Activated CD8-positive, alpha-beta memory T cell treated with anti-CD3 and anti-CD28 coated beads for 48 hours (primary cell): ENCODE measurements around the gene ZFP36L1.
"Not testable (repeated sequence)": the region's sequence is repeated elsewhere in the genome, so short reads cannot be mapped to it uniquely, and the experiment has no call there.

ENCODE experiments used
- DNase-seq, 3 experiments: peaks; one replicate each; pipeline ENCODE4 v3.0.0-alpha.2; 2020; ENCODE audit warnings: low read depth in 2 of 3, low spot score in 2 of 3

The ZFP36L1 gene

DNA sequence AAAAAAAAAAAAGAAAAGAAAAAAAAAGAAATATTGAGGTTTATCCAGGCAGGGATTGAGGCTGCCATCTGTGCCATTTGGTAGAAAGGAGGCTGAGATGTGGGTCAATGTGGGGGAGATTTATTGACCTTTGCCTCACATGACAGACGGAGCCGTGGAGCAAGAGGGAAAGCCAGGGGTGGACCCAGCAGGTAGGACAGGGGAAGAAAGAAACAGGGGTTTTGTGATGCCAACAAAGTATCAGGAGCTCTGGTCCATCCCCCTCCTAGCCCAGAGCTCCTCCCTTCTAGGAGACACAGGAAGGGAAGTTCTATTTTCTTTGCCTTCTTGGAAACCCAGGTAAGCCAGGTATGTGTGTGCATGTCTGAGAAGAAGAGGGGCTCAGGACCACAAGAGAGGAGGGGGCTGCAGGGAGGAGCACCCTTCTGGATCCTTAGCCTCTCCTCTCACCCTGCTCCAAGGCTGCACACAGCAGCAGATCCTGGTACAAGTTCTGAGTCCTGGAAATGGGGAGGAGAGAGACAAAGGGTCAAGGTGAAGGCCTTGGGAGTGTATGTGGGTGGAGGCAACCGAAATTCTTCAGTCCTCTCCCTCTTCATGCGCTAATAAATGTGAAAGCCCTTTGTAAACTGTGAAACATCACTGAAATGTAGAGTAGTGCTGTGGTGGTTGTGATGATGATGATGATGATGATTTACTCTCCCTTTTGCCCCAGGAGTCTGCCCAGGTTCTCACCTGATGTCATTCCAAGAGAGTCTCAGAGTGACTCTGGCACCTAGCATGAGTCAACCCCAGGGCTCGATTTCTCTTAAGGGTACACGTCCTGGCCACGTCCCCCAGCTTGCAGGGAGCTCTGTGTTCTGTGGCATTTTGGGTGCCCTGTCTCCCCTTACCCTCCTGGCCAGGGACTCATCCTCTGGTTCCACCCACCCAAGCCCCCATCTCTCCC is 26.3 kb downstream of the ZFP36L1 start:
- DNase-seq = no peak

DNA sequence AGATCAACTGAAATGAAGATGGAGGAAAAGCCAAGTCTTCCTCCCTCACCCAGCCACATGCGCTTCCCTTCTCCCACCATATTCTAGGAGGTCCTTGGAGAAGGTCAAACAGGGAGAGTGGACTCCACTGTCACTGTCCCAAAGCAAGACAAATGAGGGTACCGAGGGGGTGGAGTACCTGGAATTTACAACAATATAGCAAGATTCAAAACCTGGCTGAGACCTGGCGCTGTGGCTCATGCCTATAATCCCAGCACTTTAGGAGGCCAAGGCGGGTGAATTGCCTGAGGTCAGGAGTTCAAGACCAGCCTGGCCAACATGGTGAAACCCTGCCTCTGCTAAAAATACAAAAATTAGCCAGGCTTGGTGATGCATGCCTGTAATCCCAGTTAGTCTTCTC is 29.0 kb downstream of the ZFP36L1 start:
- not testable (repeated sequence) for DNase-seq

GRCh38 chr14:68762953-68763764 is 29.7 kb downstream of the ZFP36L1 start:
- DNase-seq = no peak

DNA sequence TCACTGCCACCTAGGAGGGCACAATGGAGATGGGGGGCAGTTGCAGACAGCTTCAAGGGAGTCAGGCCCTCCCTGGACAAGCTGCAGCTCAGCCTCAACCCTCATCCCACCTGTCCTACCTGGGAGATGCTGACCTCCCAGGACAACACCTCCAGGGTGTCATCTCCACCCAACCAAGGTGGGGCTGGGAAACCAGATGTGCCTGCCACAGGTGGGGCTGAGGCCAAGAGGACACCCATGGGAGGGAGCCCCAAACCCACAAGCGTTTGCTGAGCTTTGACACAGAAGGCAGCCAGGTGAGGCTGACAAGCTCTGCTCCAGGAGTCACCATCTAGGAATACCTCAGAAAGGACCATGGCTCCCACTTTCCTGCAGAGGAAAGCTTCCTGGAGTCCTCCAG is 31.5 kb downstream of the ZFP36L1 start:
- no peak for DNase-seq

DNA sequence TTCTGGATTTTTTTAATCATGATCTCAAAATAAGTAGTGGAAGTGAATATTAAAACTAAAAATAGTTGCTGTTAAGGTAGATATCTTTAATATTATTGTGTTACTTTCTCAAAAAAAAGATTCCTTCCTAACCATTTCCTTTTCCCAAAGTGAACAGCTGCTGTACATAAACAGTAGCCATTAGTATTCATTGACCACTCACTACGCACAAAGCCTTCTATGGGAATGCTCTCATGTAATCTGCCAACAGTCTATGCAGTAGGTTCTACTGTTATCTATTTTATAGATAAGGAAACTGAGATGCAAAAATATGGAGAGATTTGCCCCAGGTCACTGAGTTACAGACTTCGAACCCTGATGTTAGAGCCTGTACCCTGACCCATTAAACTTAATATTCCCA is 32.1 kb downstream of the ZFP36L1 start:
- DNase-seq = no peak

GRCh38 chr14:68759937-68760336 is 32.9 kb downstream of the ZFP36L1 start:
- DNase-seq = no peak

DNA sequence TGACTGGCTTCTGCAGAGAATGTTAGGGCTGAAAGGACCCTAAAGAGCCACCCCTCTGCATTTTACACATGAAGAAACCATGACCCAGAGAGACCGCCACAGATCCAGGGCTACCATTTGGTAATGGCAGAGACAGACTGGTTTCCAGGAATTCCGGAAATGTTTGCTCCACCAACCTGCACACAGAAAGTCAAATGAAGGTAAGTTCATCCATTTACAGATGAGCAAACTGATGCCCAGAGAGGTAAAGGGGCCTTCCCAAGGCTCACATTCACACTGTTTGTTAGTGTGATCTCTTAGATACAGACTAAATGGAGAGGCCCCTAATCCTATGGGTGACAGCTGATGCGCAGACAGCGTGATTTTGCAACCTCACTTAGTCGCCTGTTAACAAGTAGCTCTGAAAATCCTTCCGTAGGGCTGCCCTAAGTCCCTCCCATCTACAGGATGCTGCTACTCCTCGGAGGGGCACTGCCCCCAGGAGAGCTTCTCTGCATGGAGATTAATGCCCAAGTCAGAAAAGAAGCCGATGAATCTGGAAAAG is 33.8 kb downstream of the ZFP36L1 start:
- no peak for DNase-seq

DNA sequence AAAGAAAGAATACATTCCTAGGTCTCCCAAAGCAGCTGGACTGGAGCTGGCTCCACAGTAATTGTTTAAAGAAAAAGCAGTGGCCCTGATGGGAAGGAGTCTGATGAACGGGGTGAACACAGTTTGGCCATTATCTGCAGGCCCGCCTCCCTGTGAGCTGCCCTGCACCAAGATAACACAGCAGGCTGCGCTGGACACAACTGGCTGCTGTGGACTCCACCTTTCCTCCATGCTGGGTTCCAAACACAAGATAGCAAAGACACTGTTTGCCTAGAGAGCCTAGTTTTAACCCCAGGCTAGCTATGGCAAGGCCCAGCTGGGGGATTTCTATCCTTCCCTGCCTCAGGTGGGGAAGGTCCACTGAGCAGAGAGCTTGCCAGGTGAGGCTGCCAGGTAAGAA is 34.6 kb downstream of the ZFP36L1 start:
- DNase-seq = no peak

GRCh38 chr14:68757618-68758081 is 35.2 kb downstream of the ZFP36L1 start:
- DNase-seq = no peak

DNA sequence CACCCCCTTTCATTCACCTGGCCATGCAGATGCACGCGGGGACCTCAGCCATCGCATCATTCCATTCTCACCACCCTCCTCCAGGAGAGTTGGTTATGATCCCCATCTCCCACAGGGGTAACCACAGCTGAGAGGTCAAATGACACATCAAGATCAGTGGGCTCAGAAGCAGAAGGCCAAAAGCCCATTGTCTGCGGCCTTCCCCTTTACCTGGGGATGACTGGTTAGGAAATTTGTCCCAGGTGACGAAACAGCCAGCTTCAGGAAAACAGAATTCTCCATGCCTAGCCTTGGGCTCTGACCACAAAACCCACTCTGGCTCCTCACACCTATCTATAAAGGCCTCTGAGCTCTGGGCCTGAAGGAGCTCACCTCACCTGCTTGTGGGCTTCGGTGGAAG is 36.1 kb downstream of the ZFP36L1 start:
- no peak for DNase-seq

DNA sequence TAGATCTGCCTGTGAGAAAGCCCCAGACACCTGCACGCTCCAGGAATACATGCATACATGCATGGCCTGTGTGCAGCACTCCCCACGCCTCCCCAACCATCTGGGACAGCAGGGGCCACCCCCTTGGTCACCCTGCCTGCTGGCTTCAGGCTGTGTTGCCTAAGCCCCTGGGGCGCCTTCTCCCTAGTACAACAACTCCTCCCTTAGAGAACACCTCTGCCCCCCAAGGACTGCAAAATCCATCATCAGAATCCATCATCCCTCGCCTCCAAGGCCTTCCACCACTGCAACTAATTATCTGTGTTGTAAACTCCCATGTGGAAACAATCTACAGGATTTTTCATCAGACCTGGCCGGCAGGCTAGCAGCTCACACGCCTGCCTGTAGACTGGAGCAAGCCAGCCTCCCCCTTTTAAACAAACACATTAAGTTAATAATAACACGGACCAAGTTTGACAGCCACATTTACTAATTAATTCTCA is 36.8 kb downstream of the ZFP36L1 start:
- DNase-seq = no peak

DNA sequence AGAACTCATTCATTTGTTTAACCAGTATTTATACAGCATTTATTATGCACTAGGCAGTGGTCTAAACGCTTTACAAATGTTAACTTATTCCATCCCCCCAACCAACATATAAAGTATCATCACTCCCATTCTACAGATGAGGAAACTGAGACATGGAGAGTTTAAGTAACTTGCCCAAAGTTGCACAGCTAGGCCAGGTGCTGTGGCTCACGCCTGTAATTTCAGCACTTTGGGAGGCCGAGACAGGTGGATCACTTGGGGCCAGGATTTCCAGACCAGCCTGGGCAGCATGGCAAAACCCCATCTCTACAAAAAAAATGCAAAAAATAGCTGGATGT is 37.9 kb downstream of the ZFP36L1 start:
- no peak for DNase-seq

- no peak for DNase-seq
Measured at GRCh38 chr14:68753690-68754089, 39.2 kb downstream of the ZFP36L1 start.

DNA sequence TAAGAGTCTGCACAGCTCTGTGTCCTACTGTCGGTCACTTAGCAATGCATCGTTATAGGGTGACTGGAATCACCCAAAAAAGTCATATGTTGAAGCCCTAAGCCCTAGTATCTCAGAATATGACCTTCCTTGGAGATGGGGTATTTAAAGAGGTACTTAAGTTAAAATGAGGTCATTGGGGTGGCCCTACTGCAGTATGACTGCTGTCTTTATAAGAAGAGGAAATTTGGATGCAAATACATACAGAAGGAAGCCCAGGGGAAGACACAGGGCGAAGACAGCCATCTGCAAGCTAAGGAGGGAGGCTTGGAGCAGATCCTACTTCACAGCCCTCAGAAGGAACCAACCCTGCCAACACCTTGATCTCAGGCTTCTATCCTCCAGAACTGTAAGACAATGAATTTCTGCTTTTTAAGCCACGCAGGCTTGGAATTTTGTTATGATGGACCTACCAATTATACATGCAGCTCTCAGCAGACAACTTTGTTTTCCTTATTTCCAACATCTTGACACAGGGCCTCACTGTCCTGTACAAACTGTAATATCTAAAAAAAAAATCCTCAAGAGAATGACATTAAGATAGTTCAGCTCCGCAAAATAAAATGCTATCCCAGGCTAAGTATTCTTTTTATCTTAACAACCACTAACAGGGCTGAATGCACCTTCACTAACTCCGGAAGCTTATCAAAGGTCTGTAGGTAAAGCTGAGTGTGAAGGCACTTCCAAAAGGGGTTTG is 40.4 kb downstream of the ZFP36L1 start:
- no peak for DNase-seq

DNA sequence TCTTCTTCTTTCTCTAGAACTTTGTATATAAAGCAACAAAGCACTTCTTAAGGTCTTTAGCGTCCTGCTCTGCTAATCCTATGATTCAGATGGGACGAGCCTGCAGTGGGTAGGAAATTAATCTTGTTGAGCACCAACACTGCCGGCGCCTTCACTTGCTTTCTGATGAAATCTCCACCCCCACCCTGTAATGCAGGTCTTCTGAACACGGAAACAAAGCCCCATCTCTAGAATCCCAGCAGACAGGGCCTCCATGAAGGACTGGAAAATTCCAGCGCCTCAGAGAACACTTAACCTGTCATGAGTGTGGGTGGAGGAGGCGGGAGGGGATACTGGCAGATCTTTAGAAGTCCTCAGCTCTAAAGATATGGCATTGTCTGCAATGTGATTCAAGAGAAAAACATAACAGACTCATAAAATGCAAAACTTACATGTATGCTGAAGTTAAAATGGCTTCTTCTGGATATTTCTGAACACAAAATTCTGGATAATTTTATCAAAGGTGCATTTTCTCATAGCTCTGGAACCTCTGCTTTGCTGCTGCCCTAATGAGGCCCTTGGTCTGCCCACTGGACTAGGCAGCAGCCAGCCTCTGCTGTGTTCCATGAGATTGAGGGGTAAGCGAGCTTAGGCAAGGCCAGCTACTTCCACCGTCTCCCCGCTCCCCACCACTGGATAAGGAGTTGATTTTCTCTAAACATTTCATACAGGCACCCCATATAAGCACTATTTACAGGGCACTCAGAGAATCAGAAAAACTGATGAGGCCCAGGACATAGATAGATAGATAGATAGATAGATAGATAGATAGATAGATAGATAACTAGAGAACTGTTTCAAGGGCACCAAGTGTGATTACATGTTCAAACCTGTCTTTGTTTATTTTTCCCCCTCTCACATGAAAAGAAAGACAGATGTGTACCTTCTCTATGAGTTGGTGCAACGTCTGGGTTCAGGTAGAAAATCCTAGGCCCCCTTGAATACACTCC is 43.1 kb downstream of the ZFP36L1 start:
- DNase-seq = no peak

GRCh38 chr14:68748691-68749090 is 44.2 kb downstream of the ZFP36L1 start:
- DNase-seq = no peak

GRCh38 chr14:68748260-68748659 is 44.6 kb downstream of the ZFP36L1 start:
- no peak for DNase-seq

DNA sequence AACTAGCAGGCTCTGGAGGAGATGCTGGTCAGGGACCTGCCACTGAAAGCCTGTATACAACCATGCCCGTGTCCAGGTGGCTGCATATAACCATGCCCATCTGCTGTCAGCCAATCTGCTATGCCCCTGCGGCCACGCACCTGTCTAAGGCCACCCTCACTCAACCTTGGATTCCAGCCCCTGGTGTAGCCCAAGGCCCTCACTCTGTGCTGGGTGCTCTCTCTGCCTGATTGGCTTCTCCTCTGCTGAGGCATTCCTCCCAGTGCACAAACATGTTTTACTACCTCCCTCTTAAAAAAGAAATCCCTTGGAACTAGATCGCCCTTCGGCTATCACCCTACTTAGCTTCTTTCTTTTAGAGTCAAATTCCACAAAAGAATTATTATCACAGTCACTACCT is 45.5 kb downstream of the ZFP36L1 start:
- DNase-seq = no peak

DNA sequence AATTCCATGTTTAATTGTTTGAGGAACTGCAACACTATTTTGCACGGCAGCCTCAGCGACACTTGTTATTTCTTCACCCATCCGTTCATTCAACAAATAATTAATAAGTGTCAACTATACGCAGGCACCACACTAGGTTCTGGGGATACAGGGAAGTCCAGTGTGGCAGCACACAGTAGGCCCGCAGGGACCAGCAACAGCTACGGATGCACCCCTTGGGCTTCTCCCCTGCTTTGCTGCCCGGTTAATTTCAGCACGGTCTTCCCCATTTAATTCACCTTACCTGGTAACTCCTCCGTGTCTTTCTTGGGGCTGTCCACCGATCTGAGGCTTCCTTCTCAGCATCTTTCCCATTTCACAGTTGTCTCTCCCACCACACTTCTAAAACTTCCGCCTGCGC is 48.3 kb downstream of the ZFP36L1 start:
- DNase-seq = no peak
